HepG2 (cell line): Measurements from ENCODE around the gene CAPN11. TPM values are rescaled to one million over a fixed set of nuclear protein-coding genes. Genes with fewer than 3 reads are reported as not detected.

ENCODE experiments used
- CBX1 ChIP-seq: IDR thresholded peaks from one replicate; pipeline ENCODE4 v1.6.1; 2016; ENCODE audit warnings: antibody characterized with exemption, low read depth
- DMAP1 ChIP-seq: IDR thresholded peaks from 2 replicates; pipeline ENCODE4 v1.6.1; 2016
- FOXK1 ChIP-seq: sonication (generic); formaldehyde crosslinking; IDR thresholded peaks from 2 replicates; pipeline ENCODE4 v1.4.0; 2020; ENCODE audit warnings: low read depth, missing genetic modification reagents, borderline replicate concordance
- HMGXB3 ChIP-seq: sonication (generic); formaldehyde crosslinking; IDR thresholded peaks from 2 replicates; pipeline ENCODE4 v1.4.0; 2020; ENCODE audit warnings: missing genetic modification reagents, borderline replicate concordance
- MLX ChIP-seq: IDR thresholded peaks from 2 replicates; pipeline ENCODE4 v1.6.1; 2016
- MTERF4 ChIP-seq: sonication (generic); formaldehyde crosslinking; IDR thresholded peaks from 2 replicates; pipeline ENCODE4 v1.8.0; 2023; ENCODE audit warnings: mild to moderate bottlenecking, missing genetic modification reagents
- PHF5A ChIP-seq: IDR thresholded peaks from one replicate; pipeline ENCODE4 v1.6.1; 2018; ENCODE audit warnings: low read depth, missing genetic modification reagents; ENCODE audit not compliant: unreplicated experiment
- PLRG1 ChIP-seq: fragments of 450-650 bp; conservative IDR thresholded peaks from 2 replicates; pipeline ENCODE4 v1.6.1; 2016
- POLR2G ChIP-seq: fragments of 200-400 bp; formaldehyde crosslinking; IDR thresholded peaks from 2 replicates; pipeline ENCODE4 v1.6.1; 2018; ENCODE audit warnings: mild to moderate bottlenecking, low read depth, low read length, moderate library complexity
- PRDM10 ChIP-seq: sonication (generic); formaldehyde crosslinking; IDR thresholded peaks from 2 replicates; pipeline ENCODE4 v1.4.0; 2020; ENCODE audit warnings: low read depth, missing genetic modification reagents
- RAD21 ChIP-seq: fragments of 450-650 bp; formaldehyde crosslinking; IDR thresholded peaks from 2 replicates; pipeline ENCODE4 v1.5.0; 2020; ENCODE audit warnings: mild to moderate bottlenecking
- RBM39 ChIP-seq: fragments of 200-400 bp; formaldehyde crosslinking; IDR thresholded peaks from one replicate; pipeline ENCODE4 v1.6.1; 2018; ENCODE audit warnings: antibody characterized with exemption, mild to moderate bottlenecking, low read depth, low read length; ENCODE audit not compliant: poor library complexity, severe bottlenecking
- SAP130 ChIP-seq: IDR thresholded peaks from 2 replicates; pipeline ENCODE4 v1.6.1; 2016; ENCODE audit warnings: low read depth
- TEAD3 ChIP-seq: optimal IDR thresholded peaks from 2 replicates; pipeline ENCODE3; 2016; ENCODE audit warnings: borderline replicate concordance
- ZBTB43 ChIP-seq: sonication (generic); formaldehyde crosslinking; conservative IDR thresholded peaks from 2 replicates; pipeline ENCODE4 v1.4.0; 2020; ENCODE audit warnings: missing genetic modification reagents
- ZNF256 ChIP-seq: sonication (generic); formaldehyde crosslinking; conservative IDR thresholded peaks from 2 replicates; pipeline ENCODE4 v1.4.0; 2020; ENCODE audit warnings: missing genetic modification reagents
- ZNF317 ChIP-seq: sonication (generic); formaldehyde crosslinking; IDR thresholded peaks from 2 replicates; pipeline ENCODE4 v1.5.0; 2020; ENCODE audit warnings: mild to moderate bottlenecking, missing genetic modification reagents
- ZNF33B ChIP-seq: sonication (generic); formaldehyde crosslinking; IDR thresholded peaks from 2 replicates; pipeline ENCODE4 v1.5.1; 2020; ENCODE audit warnings: mild to moderate bottlenecking, missing genetic modification reagents
- polyA plus RNA-seq, 8 experiments: library from polyadenylated mRNA; depleted of rRNA in 3 of 8; stranded (reverse) in 7 of 8; unstranded in 1 of 8; fragments of >200 nt; fragmentation: Illumina TruSeq in 4 of 8; extraction: Trizol in 4 of 8; gene quantifications; 2 replicates each; pipeline versions ENCODE4 v1.2.1 to v1.2.3, GENCODE V29; 2011 to 2016; ENCODE audit warnings: low read depth in 4 of 8, missing spikeins in 1 of 8, mixed read lengths in 1 of 8; ENCODE audit not compliant: insufficient read depth in 1 of 8
- total RNA-seq, 5 experiments: library from RNA; depleted of rRNA; stranded (reverse); fragments of >200 nt; fragmentation: Illumina TruSeq; extraction: Trizol; gene quantifications; 2 replicates each; pipeline ENCODE4 v1.2.3, GENCODE V29; 2016; ENCODE audit warnings: low read depth in 1 of 5

The CAPN11 gene
- total and polyA plus RNA-seq, 2 of the 13 experiments (the other 11 are each of a cell fraction or from before 2014, with no cell fraction given): 0.07 to 0.11 TPM

- peak; percentile 75; the same call in 1 of the 2 replicates for TF ChIP-seq HMGXB3 (CRISPR knock-in tag)
- peak; percentile 56 for TF ChIP-seq RAD21 (CRISPR knock-in tag)
- 0 out of 2 replicates have a peak, but pooled peaks have one; percentile 34 for TF ChIP-seq FOXK1 (CRISPR knock-in tag)
- TF ChIP-seq ZBTB43: peak; percentile 49; the same call in 1 of the 2 replicates
- peak; percentile 43 for TF ChIP-seq TEAD3 (CRISPR knock-in tag)
- 0 out of 2 replicates have a peak, but pooled peaks have one; percentile 23 for TF ChIP-seq MTERF4
- TF ChIP-seq PHF5A (CRISPR knock-in tag): no peak
- TF ChIP-seq POLR2G: peak; percentile 78
- TF ChIP-seq MLX (CRISPR knock-in tag): peak; percentile 47; the same call in 1 of the 2 replicates
- TF ChIP-seq CBX1: peak; percentile 56
- peak; percentile 74; the same call in 1 of the 2 replicates for TF ChIP-seq DMAP1 (CRISPR knock-in tag)
- TF ChIP-seq SAP130 (CRISPR knock-in tag): peak; percentile 87
- TF ChIP-seq PLRG1: no peak
- TF ChIP-seq ZNF33B (CRISPR knock-in tag): peak; percentile 78; the same call in 1 of the 2 replicates
- 0 out of 2 replicates have a peak, but pooled peaks have one; percentile 30 for TF ChIP-seq ZNF317 (CRISPR knock-in tag)
- 0 out of 2 replicates have a peak, but pooled peaks have one; percentile 41 for TF ChIP-seq ZNF256 (CRISPR knock-in tag)
- peak; percentile 59 for TF ChIP-seq RBM39
- no peak for TF ChIP-seq PRDM10
Observed at GRCh38 chr6:44219053-44219814, 60.6 kb downstream of the CAPN11 start (continued).
